ENCODE results near the gene KLF16.
A peak's percentile ranks its signal among the peaks of the same experiment; 100 is the strongest.

KLF16 gene

DNA sequence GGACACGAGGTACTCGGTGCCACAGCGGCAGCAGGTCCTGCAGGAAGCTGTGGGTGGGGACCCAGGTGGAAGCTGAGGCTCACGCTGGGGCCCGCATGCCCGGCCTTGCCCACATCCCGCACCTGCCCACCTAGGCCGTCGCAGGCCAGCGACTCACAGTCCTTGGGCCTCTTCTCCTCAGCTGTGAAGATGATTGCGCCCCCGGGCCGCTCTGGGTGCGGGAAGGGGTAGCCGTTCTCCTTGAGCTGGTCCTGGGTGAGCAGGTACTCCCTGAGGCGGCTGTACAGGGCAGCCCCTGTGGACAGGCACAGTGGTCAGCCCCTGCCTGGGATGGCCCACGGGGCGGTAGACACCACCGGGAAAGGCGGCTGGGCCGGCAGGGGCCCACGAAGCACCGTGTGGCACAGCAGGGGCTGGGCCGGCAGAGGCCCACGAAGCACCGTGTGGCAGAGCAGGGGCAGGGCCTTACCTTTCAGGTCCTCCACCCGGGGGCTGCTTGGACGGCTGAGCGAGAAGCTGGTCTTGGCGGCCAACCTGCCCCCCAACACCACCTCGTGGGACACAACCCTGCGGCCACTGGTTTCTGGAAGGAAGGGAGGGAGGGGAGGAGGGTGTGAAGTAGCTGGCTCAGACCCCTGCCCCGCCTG lies 44.7 kb downstream of the KLF16 start:
- no peak for DNase-seq

DNA sequence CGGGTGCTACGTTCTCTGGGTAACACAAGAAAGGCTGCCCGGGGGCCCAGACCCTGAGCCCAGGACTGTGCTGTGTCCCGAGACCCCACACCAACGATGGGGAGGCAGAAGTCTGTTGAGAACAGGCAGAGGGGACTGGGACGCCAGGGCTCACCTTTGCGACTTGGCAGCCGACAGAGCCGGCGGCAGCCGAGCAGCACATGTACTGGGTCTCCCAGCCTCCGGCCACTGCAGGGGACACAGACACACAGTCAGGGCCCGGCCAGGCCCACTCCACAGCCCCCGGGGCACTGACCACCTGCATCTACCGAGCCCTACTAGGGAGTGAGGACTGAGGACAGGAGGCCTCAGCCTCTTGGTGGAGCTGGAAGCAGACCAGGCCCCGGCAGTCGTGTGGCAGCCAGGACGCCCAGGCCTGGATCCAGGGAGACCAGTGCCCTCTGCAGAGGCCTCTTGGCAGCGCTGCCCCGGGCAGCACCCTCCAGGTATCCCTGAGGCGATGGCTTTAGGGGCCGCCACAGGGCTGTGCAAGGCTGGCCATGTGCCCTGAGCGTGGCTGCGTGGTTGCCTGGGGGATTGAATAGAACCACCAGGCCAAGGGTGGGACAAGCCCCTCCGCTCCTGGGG lies 45.7 kb downstream of the KLF16 start:
- DNase-seq, result no peak

DNA sequence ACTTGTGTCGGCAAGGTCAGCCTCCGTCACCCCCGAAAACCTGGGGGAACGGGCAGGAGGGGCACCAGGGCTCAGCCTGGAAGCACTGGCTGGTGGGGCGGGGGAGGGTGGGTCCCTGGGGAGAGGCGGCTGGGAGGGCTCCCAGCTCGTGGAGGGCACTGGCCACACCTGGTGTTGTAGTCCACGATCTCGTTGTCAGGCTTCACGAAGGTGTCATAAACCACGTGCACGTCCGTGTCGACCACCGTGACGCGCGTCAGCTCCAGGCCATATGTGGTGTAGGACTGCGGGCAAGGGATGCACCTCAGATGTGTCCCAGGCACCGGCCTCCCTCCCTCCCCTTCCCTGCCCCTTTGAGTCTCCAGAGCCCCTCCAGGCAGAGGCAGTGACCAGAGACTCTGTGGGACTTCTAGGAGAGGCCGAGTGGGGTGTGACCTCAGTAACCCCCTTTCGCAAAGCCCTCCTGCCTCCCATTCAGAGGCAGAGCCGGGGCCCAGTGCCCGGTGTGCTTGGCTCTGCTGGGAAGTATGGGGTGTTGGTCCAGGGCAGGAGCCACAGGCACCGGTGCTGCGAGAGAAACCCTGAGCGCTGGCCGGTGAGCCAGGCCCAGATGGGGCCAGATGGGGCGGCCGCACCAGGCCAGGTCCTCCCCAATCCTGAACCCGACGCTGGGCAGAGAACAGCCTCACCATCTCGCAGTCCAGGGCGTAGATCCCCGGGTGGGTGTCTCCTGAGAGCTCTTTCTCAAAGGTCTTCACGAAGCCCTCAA lies 46.7 kb downstream of the KLF16 start:
- no peak for DNase-seq

DNA sequence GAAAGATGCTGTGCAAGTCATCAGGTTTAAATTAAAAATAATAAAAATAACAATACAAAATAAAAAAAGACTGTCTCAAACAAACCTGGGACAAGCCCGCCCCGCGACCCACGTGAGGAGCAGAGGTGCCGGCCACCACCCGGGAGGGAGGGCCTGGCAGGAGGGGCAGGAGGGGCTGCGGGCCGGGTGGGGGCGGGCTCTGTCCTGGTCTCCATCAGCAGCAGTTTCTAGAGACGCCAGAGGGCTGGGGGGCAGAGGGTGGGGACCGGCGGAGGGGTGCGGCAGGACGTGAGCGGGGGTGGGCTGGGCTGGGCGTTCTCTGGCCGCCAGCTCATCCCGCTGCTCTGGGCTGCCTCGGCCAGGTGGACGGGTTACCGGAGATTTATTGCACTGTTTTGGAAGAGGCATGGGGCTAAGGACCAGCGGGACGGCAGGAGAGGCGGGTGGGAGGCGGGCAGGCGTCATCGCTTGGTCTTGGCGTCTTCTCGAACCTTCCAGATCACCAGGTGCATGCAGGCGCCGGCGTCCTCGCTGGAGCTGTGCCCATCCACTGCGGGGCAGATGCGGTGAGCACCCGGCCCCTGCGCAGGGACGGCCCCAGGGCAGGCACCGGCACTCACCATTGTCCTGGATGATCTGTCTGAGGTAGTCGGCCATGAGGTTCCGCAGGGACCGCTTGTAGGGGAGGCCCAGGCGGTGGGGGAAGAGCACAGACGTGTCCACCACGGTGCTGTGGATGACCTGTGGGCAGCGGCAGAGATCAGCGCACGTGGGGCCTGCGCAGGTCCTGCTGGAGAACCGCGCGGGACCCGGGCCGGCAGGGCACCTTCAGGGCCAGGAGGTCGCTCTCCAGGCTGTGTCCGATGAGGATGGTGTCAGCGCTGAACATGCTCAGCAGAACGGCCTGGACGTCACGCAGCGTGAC lies 47.5 kb downstream of the KLF16 start:
- DNase-seq, result no peak

DNA sequence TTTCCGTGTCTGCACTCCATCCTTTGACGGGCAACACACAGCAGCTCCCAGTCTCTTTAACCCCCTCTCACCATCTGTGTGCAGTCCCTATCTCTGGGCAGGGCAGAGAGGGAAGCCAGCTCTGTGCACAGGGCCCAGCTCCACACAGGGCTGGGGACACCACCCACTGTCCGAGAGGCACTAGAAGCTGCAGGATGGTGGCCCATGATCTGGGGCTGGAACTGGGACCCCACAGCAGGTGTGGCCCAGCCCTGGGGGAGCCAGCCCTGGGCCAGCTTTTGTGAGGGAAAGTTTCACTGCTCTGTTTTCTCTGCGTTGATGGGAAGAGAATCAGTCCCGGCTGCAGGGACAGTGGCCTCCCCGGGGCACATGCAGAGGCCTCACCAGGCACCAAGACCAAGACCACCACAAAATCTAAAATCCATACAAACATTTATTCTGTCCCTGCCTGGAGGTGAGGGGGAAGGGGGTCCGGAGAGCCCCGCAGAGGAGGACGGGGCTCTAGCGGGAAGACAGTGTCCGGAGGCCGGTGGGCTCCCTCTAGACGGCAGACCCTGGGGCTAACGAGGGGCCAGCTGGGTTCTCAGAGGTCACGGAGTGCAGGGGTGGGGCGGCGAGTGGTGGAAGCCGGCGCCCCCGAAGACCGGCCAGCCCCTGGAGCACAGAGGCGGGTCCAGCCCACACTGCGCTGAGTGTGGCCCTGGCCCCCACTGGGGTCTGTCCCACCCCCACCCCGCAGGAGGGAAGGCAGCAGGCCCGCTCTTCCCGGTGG lies 48.4 kb downstream of the KLF16 start:
- no peak for DNase-seq

DNA sequence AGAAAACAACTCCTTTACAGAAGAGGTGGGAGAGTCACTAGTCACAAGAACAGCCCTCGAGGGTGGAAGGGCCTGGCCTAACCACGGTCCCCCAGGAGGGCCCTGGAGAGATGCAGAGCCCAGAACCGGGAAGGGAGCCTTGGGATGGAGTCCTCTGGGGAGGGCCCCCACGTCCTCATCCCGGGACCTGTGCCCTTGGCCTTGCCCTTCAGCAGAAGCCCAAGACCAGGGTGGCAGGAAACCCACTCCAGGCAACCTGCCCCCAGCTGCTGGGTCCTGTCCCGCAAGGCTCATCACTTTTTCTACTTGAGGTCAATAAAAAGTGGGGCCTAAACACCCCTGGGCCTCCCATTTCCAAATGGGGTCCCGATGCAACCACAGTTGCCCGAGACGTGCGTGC lies 49.0 kb downstream of the KLF16 start:
- DNase-seq, result no peak

DNA sequence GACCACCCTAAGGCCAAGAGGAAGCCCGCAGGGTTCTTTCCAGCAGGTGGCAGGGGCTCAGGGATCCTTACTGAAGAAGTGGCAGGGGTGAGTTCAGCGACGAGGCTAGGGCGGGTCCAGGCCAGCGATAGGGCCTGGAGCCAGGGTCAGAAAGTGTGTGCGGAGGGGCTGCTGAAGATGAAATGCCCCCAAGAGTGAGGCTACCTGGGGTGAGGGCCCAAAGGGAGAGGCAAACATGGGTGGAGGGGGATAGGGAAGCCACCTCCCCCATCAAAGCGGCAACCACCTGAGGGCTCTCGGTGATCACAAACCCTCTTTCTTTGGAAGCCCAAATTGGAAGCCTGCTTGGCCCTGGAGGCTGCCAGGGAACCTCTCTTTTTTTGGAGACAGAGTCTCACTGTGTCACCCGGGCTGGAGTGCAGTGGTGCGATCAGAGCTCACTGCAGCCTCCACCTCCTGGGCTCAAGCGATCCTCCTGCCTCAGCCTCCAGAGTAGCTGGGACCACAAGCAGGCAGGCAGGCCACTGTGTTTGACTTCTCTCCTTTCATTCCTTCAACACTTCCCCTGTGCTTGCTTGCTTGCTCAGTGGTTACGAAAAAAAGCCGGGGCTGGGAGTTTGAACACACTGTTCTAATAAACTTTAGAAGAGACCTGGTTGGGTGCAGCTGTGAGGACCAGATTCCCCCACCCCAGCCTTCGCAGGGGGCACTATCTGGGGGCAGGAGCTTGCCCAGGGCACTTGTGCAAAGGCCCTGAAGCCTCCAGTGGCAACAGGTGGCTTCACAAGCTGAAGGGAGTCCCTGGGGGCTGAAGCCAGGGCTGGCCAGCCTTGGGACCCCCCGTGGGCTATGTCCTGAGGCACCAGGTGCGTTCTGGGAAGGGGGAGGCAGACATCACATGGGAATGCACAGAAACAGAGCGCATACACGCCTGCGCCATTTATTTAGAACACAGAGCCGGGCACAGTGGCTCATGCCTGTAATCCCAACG lies 49.9 kb downstream of the KLF16 start:
- no peak for DNase-seq

DNA sequence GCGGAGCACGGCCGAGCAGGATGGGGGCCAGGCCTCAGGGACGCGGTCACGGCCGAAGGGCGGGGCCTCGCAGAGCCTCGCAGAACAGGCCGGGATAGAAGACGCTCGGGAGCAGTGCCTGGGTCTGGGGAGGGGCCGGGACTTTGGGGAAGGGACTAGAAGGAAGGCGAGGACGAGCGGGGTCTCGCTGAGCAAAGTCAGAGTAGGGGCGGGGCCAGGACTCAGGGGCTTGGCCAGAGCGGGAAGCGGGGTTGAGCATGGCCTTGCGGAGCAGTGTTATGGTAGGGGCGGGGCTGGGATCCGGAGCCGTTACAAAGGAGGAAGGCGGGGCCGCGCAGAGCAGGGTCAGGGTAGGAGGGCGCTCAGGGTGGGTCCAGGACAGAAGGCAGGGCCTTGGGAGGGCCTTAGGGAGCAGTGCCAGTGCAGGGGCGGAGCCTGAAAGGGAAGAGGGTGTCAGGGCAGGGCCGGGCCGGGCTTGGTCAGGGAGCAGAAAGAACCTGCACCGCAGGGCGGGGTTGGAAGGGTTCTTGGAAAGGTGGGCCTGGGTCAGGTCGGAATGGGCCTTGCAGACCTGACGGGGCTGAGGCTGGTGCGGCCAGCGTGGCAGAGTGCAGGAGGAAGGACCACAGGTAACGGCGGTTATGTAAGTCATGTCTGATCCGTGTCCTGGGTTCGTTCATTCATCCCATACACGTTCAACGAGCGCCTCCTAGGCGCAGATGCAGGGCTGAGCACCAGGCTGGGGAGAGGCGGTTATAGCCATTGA lies 50.8 kb downstream of the KLF16 start:
- DNase-seq, result peak; percentile 82

DNA sequence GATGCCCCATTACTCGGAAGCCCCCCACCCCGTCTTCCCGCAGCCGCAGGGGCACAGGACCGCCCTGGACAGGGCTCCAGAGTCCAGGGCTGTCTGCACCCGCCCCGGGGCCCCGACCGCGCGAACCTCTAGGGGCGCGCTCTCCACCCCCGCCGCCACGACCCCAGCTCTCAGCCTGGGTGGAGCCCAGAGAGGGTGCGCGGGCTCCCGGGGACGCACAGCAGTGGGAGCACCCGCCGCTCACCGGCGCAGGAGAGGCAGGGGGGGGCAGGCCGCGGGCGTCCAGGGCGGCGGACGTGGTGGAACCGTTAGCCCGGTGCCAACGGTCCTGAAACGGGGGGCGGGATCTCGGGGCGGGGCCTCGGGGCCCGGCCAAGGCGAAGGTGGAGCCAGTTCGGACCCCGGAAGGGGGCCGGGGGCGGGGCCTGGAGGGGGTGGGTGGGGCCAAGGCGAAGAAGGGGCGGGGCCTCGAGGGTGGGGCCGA lies 51.4 kb downstream of the KLF16 start, which contains the start of gene ATP8B3:
TSS of gene ATP8B3 (minus strand) at position 335 of the 484 bp plus-strand sequence. CDS start 540 bp downstream, outside the sequence.
- no peak for DNase-seq

DNA sequence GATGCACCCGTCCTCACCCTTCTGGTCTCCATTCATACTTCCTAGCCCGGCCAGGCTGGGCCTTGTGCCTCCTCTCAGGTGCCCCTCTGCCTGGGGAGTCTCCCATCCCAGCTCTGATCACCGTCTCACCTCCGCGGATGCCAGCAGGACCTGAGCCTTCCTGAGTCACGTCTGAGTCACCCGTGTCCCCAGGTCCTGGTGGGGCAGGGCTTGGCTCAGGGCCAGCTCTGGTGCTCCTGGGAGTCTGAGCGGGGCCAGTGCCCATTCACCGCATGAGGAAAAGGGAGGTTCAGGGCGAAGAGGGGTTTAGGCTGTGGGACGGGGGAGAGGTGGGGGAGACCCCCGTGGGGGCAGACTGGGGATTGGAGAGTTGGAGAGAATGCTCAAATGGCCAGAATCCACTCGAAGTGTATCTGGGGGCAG lies 51.9 kb downstream of the KLF16 start:
- peak; percentile 2 for DNase-seq

DNA sequence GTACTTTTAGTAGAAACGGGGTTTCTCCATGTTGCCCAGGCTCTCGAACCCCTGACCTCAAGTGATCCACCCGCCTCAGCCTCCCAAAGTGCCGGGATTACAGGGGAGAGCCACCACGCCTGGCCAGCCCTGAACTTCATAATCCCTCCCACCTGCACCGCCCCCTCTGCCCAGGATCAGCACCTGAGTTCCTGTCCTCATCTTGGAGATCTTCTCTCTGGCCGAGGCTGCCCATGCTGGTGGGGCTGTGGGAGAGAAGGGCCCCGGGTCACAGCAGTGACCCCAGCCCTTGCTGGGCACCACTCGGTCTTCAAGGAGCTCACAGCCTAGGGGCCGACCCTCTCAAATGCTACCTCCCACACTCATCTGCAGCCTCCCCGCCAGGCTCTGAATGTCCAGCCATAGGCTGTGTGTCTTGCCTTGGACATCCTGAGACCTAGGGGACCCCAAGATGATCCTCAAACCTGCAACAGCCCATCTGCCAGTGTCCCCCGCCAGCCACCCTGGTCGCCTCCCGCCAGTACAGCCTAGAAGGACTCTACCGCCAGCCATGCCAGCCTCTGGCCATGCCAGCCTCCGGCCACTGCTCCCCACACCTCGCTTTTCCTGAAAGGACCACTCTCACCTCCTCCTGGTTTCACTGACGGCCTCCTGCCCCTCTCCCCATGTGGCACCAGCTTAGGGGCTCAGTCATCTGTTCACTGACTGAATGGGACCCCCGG lies 52.8 kb downstream of the KLF16 start:
- DNase-seq, result no peak

DNA sequence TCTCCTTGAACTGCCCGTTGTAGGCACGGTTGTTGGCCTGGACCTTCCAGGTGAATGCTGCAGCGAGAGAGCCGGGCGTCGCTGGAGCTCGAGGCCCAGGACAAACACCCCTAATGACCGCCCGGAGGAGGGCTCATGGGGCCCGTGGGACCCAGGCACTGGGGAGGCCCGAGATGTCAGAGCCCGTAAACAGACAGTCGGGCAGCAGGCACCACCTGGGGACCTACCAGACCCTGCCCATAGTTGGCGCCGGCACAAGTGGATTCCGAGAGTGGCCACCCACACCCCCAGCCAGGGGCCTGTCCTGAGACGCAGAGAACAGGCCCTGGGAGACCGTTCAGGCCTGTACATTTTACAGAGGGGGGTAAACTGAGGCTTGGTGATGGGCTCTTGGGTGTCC lies 53.7 kb downstream of the KLF16 start:
- no peak for DNase-seq

DNA sequence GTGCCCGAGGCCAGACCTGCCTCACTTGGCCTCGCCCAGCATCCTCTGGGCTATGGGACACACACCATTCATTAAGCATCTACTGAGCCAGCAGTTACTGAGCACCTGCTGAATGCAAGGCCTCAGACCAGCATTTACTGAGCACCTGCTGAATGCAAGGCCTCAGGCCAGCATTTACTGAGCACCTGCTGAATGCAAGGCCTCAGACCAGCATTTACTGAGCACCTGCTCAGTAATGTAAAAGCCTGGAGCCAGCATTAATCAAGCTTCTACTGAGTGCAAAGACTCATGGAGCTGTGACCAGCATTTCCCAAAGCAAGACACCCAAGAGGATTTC lies 55.0 kb downstream of the KLF16 start:
- DNase-seq, result no peak

DNA sequence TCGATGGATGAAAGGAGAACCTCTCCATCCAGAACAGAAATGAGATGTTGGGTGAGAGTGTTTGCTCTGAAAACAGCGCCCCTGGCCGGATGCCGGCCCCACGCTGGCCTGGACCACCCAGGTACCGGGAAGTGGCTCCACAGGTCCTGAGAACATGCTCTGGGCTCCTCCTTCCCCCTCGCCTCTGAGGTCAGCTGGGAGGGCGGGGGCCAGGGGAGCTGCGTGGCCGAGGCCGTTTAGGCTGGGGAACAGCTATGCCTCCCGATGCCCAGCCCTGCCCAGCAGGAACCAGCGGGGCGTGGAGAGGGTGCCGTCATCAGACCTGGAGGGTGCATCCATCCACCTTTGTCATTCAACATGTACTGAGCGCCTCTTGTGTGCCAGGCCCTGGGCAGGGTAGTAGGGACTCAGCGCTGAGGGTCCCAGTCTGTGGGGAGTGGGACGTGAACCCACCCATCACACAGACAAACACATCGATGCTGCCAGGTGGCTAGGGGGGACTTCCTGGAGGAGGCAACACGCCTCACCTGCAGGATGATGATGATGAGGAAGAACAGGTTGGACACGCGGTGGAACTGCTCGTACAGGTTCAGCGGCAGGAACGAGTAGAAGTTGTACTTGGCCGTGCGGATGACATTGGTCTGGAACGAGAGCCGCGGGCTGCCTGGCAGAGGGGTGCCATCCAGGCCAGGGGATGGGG lies 55.5 kb downstream of the KLF16 start:
- no peak for DNase-seq

DNA sequence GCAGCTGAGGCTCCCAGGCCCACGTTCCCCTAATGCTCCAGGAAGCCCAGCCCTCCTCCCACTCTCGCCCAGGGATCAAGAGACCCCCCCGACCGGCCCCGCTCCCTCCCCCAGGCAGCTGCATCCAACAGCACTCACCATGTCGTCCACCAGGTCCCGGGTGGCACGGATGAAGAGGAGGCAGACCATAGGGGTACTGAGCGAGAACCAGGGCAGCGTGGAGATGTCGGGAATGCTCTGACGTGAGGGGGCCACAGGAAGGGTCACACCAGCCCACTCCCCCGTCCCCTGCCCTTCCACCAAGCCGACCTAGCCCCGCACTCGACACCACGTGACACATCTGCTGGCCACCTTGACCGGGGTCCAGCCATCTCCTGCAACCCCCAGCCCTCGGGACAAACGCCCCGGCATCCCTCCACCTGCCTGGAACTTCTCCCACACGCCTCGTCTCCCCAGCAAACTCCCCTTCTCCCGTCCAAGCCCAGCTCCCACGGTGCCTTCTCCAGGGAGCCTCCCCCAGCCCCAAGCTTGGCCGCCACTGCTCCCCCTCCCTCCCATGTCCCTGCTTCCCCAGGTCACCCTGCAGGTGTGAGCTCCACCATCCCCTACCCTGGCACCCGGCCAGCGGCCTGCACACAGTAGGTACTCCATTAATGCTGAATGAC lies 56.2 kb downstream of the KLF16 start:
- DNase-seq, result no peak

DNA sequence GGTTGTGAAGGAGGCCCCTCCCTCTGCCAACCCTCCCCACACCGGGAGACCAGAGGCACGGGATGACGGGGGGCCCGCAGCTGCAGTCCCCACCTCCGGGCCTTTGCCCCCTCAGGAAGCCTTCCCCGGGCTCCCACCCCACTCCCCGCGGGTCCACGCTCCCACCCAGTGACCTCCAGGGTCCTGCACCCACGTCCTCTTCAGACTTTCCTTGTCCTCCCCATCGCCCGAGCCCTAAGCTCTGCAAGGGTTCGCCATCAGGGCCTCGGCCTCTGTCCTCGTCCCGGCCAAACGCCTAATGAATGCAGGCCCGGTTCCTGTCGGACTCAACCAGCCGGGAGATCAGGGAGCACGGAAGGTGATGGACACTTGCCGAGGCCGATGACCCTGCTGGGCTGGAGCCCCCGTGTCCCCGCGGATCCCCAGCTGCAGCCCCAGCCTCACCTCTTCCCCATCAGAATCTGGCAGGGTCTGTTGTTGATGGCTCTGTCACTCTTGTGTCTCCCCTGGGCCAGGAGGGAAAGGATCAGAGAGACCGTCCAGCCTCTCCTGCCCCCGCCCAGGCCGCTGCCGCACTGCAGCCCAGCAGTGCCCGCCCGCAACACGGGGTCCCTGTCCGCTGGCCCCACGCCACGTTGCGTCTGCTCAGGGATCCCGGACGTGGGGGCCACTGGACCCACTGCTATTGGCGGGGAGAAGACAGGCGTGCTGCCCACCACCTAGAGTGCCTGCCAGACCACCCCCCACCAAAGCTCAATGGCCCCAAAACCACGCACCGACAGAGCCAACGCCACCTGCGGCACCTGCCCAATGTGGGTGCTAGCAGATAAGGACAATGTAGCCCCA lies 57.0 kb downstream of the KLF16 start:
- no peak for DNase-seq

Data from NCI-H146 (cell line).